ENCODE measurements around the gene GREB1L.

GRCh38 chr18:21389283-21389682 is 147.3 kb downstream of the GREB1L start:
- TF ChIP-seq, protein P1, sequence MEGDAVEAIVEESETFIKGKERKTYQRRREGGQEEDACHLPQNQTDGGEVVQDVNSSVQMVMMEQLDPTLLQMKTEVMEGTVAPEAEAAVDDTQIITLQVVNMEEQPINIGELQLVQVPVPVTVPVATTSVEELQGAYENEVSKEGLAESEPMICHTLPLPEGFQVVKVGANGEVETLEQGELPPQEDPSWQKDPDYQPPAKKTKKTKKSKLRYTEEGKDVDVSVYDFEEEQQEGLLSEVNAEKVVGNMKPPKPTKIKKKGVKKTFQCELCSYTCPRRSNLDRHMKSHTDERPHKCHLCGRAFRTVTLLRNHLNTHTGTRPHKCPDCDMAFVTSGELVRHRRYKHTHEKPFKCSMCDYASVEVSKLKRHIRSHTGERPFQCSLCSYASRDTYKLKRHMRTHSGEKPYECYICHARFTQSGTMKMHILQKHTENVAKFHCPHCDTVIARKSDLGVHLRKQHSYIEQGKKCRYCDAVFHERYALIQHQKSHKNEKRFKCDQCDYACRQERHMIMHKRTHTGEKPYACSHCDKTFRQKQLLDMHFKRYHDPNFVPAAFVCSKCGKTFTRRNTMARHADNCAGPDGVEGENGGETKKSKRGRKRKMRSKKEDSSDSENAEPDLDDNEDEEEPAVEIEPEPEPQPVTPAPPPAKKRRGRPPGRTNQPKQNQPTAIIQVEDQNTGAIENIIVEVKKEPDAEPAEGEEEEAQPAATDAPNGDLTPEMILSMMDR (IDR thresholded peaks at IDR 0.05), result no peak
- no peak for TF ChIP-seq POLR2A (IDR thresholded peaks at IDR 0.05)
